ENCODE measurements around the gene SGCA. TPM values are rescaled to one million over a fixed set of nuclear protein-coding genes. Genes with fewer than 3 reads are reported as not detected.
A peak's percentile ranks its signal among the peaks of the same experiment; 100 is the strongest.

SGCA gene
- total RNA-seq, 1 donor from 2014 or later = not detected

GRCh38 chr17:50154604-50155003, 11.2 kb upstream of the SGCA start:
- Mint-ChIP-seq H3K27ac (peak overlapping the region; percentile 67), H3K9me3 (no peaks in the 10 kb centered on the region), H3K27me3 (ENCODE audit: insufficient read depth, low read depth) (no peaks in the 10 kb centered on the region), H3K4me1 (peaks cover 23% of the 10 kb centered on the region), H3K4me3 (no peak overlapping the region), H3K36me3 (no peaks in the 10 kb centered on the region)
- Histone ChIP-seq H3K4me1 (peaks cover 9% of the 10 kb centered on the region), H3K79me2 (ENCODE audit: low read depth) (peaks cover 12% of the 10 kb centered on the region), H4K20me1 (ENCODE audit: low read depth) (peaks cover 9% of the 10 kb centered on the region), H3F3A (ENCODE audit: low read depth) (peaks cover 17% of the 10 kb centered on the region), H3K9me3 (ENCODE audit: low read depth) (no peaks in the 10 kb centered on the region), H2AFZ (replicated peaks) (no peak overlapping the region), H3K4me2 (no peak overlapping the region), H3K36me3 (no peaks in the 10 kb centered on the region), H3K27ac (no peak overlapping the region), H3K27me3 (peaks cover 8% of the 10 kb centered on the region), H3K9ac (no peak overlapping the region), H3K4me3 (no peak overlapping the region)
- no peak for DNase-seq (ENCODE audit: low spot score)
- TF ChIP-seq EZH2phosphoT487 (IDR thresholded peaks at IDR 0.05) (no peak), EZH2 (IDR thresholded peaks at IDR 0.05) (no peak)
- TF ChIP-seq, protein P1, sequence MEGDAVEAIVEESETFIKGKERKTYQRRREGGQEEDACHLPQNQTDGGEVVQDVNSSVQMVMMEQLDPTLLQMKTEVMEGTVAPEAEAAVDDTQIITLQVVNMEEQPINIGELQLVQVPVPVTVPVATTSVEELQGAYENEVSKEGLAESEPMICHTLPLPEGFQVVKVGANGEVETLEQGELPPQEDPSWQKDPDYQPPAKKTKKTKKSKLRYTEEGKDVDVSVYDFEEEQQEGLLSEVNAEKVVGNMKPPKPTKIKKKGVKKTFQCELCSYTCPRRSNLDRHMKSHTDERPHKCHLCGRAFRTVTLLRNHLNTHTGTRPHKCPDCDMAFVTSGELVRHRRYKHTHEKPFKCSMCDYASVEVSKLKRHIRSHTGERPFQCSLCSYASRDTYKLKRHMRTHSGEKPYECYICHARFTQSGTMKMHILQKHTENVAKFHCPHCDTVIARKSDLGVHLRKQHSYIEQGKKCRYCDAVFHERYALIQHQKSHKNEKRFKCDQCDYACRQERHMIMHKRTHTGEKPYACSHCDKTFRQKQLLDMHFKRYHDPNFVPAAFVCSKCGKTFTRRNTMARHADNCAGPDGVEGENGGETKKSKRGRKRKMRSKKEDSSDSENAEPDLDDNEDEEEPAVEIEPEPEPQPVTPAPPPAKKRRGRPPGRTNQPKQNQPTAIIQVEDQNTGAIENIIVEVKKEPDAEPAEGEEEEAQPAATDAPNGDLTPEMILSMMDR (IDR thresholded peaks at IDR 0.05) = no peak

GRCh38 chr17:50155115-50155819, 10.5 kb upstream of the SGCA start:
- peaks cover 18% of the 10 kb centered on the region for H3F3A ChIP-seq (ENCODE audit: low read depth)
- H3K9me3 Mint-ChIP-seq = no peaks in the 10 kb centered on the region
- no peaks in the 10 kb centered on the region for H3K36me3 ChIP-seq
- H3K4me3 Mint-ChIP-seq = no peak overlapping the region
- peaks cover 1% of the 10 kb centered on the region for H3K27me3 ChIP-seq
- no peaks in the 10 kb centered on the region for H3K27me3 Mint-ChIP-seq (ENCODE audit: insufficient read depth, low read depth)
- H4K20me1 ChIP-seq (ENCODE audit: low read depth) = peaks cover 2% of the 10 kb centered on the region
- no peaks in the 10 kb centered on the region for H3K9me3 ChIP-seq (ENCODE audit: low read depth)
- H3K9ac ChIP-seq = no peak overlapping the region
- H3K27ac ChIP-seq = no peak overlapping the region
- H3K4me2 ChIP-seq = no peak overlapping the region
- H3K4me1 Mint-ChIP-seq = peaks cover 23% of the 10 kb centered on the region
- no peak overlapping the region for H3K4me3 ChIP-seq
- H3K27ac Mint-ChIP-seq = peak overlapping the region; percentile 67
- no peak overlapping the region for H2AFZ ChIP-seq (replicated peaks)
- no peak for DNase-seq (ENCODE audit: low spot score)
- H3K79me2 ChIP-seq (ENCODE audit: low read depth) = peaks cover 5% of the 10 kb centered on the region
- TF ChIP-seq, protein P1 (IDR thresholded peaks at IDR 0.05) = no peak
- TF ChIP-seq EZH2 (IDR thresholded peaks at IDR 0.05) (no peak), EZH2phosphoT487 (IDR thresholded peaks at IDR 0.05) (no peak)
- H3K36me3 Mint-ChIP-seq = no peaks in the 10 kb centered on the region
- peaks cover 11% of the 10 kb centered on the region for H3K4me1 ChIP-seq

GRCh38 chr17:50157891-50158290, 7.9 kb upstream of the SGCA start:
- Histone ChIP-seq H3K9me3 (ENCODE audit: low read depth) (no peaks in the 10 kb centered on the region), H3K27me3 (peaks cover 5% of the 10 kb centered on the region), H3K9ac (no peak overlapping the region), H3K4me1 (peaks cover 20% of the 10 kb centered on the region), H3F3A (ENCODE audit: low read depth) (peaks cover 17% of the 10 kb centered on the region), H4K20me1 (ENCODE audit: low read depth) (no peaks in the 10 kb centered on the region), H2AFZ (replicated peaks) (peak overlapping the region; percentile 7), H3K4me3 (no peak overlapping the region), H3K36me3 (no peaks in the 10 kb centered on the region), H3K27ac (no peak overlapping the region), H3K4me2 (no peak overlapping the region), H3K79me2 (ENCODE audit: low read depth) (no peaks in the 10 kb centered on the region)
- Mint-ChIP-seq H3K36me3 (no peaks in the 10 kb centered on the region), H3K27ac (no peak overlapping the region), H3K4me1 (peaks cover 25% of the 10 kb centered on the region), H3K27me3 (ENCODE audit: insufficient read depth, low read depth) (no peaks in the 10 kb centered on the region), H3K9me3 (no peaks in the 10 kb centered on the region), H3K4me3 (no peak overlapping the region)
- no peak for DNase-seq (ENCODE audit: low spot score)
- no peak for TF ChIP-seq EZH2phosphoT487 (IDR thresholded peaks at IDR 0.05)
- no peak for TF ChIP-seq EZH2 (IDR thresholded peaks at IDR 0.05)
- TF ChIP-seq, protein P1 (IDR thresholded peaks at IDR 0.05) = no peak
